Kasumi-1 (cell line): Measurements from ENCODE around the gene CENPK.
"Not testable (repeated sequence)": the region's sequence is repeated elsewhere in the genome, so short reads cannot be mapped to it uniquely, and the experiment has no call there.

Source experiments
- DNase-seq, 2 experiments: peaks; one replicate each; lab custom pipeline; 2025; lab: John Stamatoyannopoulos, UW

CENPK gene

GRCh38 chr5:65562731-65563701 lies at the start of gene CENPK, which contains the start of gene PPWD1:
TSS of gene CENPK (minus strand) at chr5:65563168. CDS start at chr5:65554907, 8,261 bp downstream.
TSS of gene PPWD1 (plus strand) at chr5:65563296. CDS start at chr5:65563311, 15 bp downstream.
- DNase-seq: peak; percentile 97

DNA sequence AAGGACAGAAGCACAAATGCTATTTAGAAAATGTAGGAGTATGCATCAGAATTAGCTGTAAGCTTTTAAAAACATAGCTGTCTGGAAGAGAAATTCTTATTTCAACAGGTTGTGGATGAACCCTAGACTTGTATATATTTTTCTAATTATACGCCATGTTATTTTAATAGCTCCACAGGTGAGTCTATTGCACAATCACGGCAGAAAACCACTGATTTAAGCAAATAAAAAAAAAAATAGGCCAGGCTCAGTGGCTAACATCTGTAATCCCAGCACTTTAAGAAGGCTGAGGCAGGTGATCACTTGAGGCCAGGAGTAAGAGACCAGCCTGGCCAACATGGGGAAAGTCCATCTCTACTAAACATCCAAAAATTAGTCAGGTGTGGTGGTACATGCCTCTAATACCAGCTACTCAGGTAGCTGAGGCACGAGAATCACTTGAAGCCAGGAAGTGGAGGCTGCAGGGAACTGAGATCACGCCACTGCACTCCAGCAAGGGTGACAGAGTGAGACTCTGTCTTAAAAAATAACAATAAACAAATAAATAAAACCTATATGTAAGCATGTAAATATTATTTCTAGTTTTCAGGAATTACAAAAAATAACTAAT lies 49.4 kb upstream of the CENPK start:
- DNase-seq: no peak

DNA sequence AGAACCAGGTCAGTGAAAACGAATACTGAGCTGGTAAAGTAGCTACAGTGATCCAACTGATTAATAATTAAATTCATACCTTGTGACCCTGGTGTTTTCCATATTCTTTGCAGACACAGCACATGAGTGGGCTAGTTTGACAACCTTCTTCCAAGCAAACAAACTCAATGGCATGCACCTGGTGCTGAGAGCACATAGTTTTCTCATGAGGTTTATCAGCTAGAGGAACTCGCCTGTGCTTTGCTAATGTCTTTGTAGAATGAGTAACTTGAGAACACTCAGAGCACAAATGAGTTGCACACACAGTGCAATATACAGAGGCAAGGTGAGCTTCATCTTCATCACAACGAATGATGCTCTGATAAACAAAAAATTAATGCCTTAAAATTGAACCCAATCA lies 48.6 kb upstream of the CENPK start:
- DNase-seq: no peak

- DNase-seq: not testable (repeated sequence)
These were observed 38.8 kb upstream of the CENPK start for GRCh38 chr5:65601761-65602160.

DNA sequence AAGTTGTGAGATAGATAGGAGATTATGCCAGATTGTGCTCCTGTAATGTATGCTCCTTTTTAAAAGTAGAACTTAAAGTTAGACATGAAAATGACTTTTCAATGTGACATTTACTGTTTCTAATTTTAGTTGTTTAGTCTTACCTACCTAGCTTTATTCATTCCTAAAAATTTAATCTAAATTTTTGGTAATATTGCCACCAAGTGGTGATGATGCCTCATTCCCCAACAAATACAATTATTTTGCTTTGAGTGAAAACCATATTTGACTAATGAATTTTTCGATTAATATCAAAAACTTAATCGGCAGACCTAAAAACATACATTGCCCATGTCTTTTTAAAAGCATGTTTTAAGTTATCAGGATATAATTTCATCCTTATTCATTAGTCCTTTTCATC lies 25.7 kb upstream of the CENPK start:
- no peak for DNase-seq

DNA sequence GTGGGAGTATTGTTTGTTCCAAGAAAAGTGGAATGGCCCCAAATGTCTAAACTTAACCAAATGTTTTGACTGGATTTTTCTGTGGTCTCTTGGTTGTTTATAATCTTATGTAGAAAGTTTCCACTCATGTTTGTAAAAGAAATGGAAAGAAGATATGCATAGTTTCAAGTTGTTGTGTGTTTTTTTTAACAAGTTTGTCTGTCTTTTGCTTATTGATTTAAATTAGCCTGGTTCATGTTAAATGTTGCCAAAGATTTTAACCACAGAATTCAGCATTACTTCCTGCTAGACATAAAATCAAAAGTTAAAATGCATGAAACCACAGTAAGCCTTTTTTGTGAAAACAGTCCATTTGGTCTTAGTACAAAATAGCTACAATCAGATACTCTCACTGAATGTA lies 14.2 kb upstream of the CENPK start:
- DNase-seq: no peak

DNA sequence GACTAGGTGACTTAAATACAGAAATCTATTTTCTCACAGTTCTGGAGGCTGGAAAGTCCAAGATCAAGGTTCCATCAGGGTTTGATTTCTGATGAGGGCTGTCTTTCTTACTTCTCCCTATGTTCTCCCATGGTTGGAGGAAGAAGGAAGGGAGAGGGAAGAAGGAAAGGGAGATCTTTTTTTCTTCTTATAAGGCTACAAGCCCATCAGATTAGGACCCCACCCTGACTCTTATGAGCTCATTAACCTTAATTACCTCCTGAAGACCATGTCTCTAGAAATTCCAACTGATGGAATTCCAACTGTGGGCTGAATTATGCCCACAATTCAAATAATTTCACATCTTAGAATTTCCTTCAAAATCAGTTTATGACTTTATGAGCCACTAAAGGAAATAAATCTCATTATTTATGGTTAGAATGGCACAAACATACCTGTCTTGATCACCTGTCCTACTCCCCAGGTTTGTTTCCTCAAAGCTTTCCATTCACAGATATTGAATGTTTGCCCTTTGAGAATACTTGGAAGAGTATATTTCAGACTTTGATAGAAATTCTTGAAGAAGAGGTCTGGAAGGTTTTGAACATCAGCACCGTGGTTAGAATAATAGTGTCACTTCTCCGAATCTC lies 7.7 kb upstream of the CENPK start:
- DNase-seq: no peak

GRCh38 chr5:65566505-65566904 lies 3.5 kb upstream of the CENPK start:
- no peak for DNase-seq

DNA sequence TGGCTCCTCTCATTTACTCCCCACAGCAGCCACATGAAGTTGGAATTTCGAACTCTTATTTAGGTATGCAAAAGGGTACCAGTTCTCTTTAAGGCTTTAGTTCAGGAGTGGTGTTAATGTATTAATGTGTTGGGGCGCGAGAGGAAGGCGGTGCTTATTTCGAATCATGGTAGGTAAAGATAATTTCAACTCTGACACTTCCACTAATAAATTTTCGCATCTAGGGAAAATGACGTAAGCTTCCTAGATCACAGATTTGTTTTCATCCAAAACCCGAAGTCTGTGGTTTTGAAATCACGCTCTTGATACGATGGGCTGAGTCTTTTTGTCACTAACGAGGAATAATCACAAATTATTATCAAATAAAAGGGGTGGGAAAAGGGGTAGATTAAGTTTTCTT lies 809 bp upstream of the CENPK start:
- DNase-seq: peak in 1 of 2 experiments; percentile 28

- DNase-seq: no peak
These were observed 6.2 kb downstream of the CENPK start for GRCh38 chr5:65556718-65557117.

DNA sequence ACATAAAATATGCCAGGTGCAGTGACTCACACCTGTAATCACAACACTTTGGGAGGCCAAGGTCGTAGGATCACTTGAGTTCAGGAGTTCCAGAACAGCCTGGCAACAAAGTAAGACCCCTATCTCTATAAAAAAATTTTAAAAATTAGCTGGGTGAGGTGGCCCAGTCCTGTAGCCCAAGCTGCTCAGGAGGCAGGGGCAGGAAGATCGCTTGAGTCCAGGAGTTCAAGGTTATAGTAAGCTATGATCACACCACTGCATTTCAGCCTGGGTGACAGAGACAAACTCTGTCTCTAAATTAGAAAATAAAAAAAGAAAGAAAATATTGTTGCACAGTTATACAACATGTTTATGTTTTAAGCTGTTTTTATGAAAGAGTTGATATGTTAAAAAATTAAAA lies 6.8 kb downstream of the CENPK start:
- DNase-seq: no peak

DNA sequence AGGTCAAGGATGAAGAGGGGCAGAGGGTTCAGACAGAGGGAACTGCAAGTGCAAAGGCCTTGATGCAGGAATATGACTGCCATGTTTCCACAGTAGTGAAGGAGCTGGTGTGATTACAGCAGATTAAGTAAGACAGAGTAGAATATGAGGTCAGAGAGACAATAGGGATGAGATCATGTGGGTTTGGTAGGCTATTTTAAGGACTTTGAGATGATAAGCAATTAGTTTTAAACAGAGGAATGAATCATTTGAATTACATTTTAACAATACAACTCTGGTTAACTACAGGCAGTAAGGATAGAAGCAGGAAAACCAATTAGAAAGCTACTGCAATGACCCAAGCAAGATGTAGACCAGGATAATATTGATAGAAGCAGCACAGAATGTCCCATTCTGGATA lies 7.7 kb downstream of the CENPK start:
- no peak for DNase-seq

GRCh38 chr5:65553941-65554340 lies 9.0 kb downstream of the CENPK start:
- DNase-seq: no peak

DNA sequence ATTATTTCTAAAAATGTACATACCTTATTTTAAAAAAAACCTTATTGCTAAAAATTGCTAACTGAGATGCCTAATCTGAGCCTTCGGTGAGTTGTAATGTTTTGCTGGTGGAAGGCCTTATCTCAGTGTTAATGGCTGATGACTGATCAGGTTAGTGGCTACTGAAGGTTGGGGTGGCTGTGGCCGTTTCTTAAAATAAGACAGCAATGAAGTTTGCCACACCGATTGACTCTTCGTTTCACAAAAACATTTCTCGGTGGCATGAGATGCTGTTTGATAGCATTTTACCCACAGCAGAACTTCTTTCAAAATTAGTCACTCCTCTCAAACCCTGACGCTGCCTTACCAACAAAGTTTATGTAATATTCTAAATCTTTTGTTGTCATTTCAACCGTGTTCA lies 14.7 kb downstream of the CENPK start:
- DNase-seq: no peak

DNA sequence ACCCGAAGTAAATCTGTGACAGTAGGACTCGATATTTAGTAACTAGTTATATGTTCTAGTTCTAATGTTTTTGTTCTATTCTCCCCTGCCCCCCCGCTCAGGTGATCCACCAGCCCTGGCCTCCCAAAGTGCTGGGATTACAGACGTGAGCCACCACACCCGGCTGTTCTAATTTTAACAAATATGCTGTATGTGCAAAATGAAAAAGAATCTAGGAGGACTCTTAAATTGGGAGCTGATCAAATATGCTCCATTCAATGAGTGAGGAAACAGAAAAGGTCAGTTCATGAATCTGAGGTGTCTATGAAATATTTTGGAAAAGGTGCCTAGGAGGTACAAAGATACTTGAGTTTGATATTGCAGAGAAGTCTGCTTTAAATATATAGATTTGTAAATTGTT lies 16.8 kb downstream of the CENPK start:
- DNase-seq: no peak

DNA sequence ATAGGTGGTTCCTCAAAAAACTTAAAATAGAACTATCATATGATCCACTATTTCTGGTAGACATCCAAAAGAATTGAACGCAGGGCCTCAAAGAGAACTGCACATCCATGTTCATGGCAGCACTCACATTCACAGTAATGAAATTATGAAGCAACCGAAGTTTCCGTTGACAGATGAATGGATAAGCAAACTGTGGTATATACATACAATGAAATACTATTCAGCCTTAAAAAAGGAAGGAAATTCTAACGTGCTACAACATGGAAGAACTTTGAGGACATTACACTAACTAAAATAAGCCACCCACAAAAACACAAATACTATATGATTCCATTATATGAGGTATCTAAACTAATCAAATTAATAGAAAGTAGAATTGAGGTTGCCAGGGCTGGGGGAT lies 18.5 kb downstream of the CENPK start:
- no peak for DNase-seq

- no peak for DNase-seq
These were observed 23.1 kb downstream of the CENPK start for GRCh38 chr5:65539827-65540226.

DNA sequence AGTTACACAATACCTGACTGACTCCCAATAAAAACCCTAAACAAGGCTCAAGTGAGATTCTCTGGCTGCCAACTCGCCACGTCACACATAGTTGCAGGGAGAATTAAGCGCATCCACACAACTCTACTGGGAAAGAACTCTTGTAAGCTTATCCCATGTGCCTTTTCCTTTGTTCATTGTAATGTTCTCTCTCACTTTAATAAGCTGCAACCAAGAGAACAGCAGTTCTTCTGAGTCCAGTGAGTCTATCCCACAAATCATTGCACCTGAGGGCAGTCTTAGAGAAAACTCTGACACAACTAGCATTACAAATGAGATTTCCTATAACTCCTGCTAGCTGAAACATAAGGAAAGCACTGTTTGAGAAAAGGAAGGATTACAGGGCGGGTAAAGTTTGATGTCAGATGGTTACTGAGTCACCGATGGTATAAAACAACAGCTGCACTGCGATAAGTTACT lies 27.4 kb downstream of the CENPK start:
- no peak for DNase-seq

GRCh38 chr5:65530904-65531303 lies 32.1 kb downstream of the CENPK start:
- no peak for DNase-seq

DNA sequence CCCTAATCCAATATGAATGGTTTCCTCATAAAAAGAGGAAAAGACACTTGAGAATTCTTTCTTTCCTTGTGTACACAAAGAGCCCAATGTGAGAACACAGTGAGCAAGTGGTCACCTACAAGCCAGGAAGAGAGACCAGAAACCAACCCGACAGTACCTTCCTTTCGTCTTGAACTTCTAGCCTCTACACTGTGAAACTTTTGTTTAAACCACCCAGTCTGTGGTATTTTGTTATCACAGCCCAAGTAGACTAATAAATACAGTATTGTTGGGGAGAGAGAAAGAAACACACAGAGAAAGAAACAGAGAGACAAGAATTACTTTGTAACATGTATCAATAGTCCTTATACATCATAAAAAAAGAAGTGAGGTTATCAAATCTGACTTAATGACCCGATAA lies 37.2 kb downstream of the CENPK start:
- DNase-seq: no peak

GRCh38 chr5:65512170-65512937 lies 50.6 kb downstream of the CENPK start:
- DNase-seq: no peak

GRCh38 chr5:65508978-65509377 lies 54.0 kb downstream of the CENPK start:
- DNase-seq: no peak
